Liver (tissue), 9 donors: ENCODE data around the gene HOXB3. TPM values are rescaled to one million over a fixed set of nuclear protein-coding genes. Genes with fewer than 3 reads are reported as not detected.

Source experiments
- DNase-seq: peaks from one replicate; pipeline ENCODE4 v3.0.0-alpha.2; 2017; ENCODE audit warnings: low spot score
- H3K27ac ChIP-seq, 2 donors: one replicate each; pipeline ENCODE4 v1.7.0; 2013; ENCODE audit warnings: inconsistent platforms in 2 of 2, low read length in 2 of 2, control low read depth in 1 of 2, low read depth in 1 of 2, mild to moderate bottlenecking in 1 of 2
- H3K27me3 ChIP-seq, 4 donors: one replicate each; pipeline versions ENCODE4 v1.6.1 to v1.7.0; 2013; ENCODE audit warnings: low read length in 3 of 4, inconsistent platforms in 1 of 4, mild to moderate bottlenecking in 1 of 4, moderate library complexity in 1 of 4; ENCODE audit not compliant: control insufficient read depth in 4 of 4, insufficient read depth in 4 of 4
- H3K36me3 ChIP-seq, 4 donors: one replicate each; pipeline versions ENCODE4 v1.6.1 to v1.7.0; 2013; ENCODE audit warnings: low read length in 3 of 4, mild to moderate bottlenecking in 3 of 4, low read depth in 1 of 4, moderate library complexity in 1 of 4; ENCODE audit not compliant: control insufficient read depth in 4 of 4, insufficient read depth in 3 of 4
- H3K4me1 ChIP-seq, 4 donors: one replicate each; pipeline versions ENCODE4 v1.6.1 to v1.7.0; 2013; ENCODE audit warnings: low read length in 3 of 4, mild to moderate bottlenecking in 3 of 4, moderate library complexity in 1 of 4; ENCODE audit not compliant: control insufficient read depth in 4 of 4, insufficient read depth in 4 of 4
- H3K4me3 ChIP-seq, 3 donors: one replicate each; pipeline versions ENCODE4 v1.6.1 to v1.7.0; 2013; ENCODE audit warnings: low read length in 3 of 3, control low read depth in 1 of 3, low read depth in 1 of 3, mild to moderate bottlenecking in 1 of 3
- H3K9ac ChIP-seq, 2 donors: one replicate each; pipeline ENCODE4 v1.7.0; 2013; ENCODE audit warnings: low read length in 2 of 2, mild to moderate bottlenecking in 2 of 2, moderate library complexity in 2 of 2, control low read depth in 1 of 2, low read depth in 1 of 2
- H3K9me3 ChIP-seq, 4 donors: one replicate each; pipeline versions ENCODE4 v1.6.1 to v1.7.0; 2013; ENCODE audit warnings: low read length in 3 of 4; ENCODE audit not compliant: control insufficient read depth in 4 of 4
- ATF3 ChIP-seq: IDR thresholded peaks from 2 replicates; pipeline ENCODE4 v1.6.1; 2016; ENCODE audit warnings: antibody characterized with exemption
- CTCF ChIP-seq: fragments of 150-350 bp; IDR thresholded peaks from 2 replicates; pipeline ENCODE4 v1.5.1; 2017; ENCODE audit warnings: improper control_type of control experiment, low read depth, low read length; ENCODE audit not compliant: missing input control
- EGR1 ChIP-seq, 2 donors: IDR thresholded peaks; 2 replicates each; pipeline ENCODE4 v1.6.1; 2016 to 2018; ENCODE audit warnings: antibody characterized with exemption in 2 of 2, low read depth in 2 of 2
- FOXA1 ChIP-seq: IDR thresholded peaks from 2 replicates; pipeline ENCODE4 v1.6.1; 2016; ENCODE audit warnings: antibody characterized with exemption
- FOXA2 ChIP-seq: IDR thresholded peaks from 2 replicates; pipeline ENCODE4 v1.6.1; 2016; ENCODE audit warnings: antibody characterized with exemption
- GABPA ChIP-seq, 2 donors: IDR thresholded peaks in 1 of 2; conservative IDR thresholded peaks in 1 of 2; 2 replicates each; pipeline ENCODE4 v1.6.1; 2016; ENCODE audit warnings: antibody characterized with exemption in 2 of 2, mild to moderate bottlenecking in 1 of 2, moderate library complexity in 1 of 2
- HNF4A ChIP-seq, 2 donors: conservative IDR thresholded peaks; 2 replicates each; pipeline ENCODE4 v1.6.1; 2016; ENCODE audit warnings: antibody characterized with exemption in 2 of 2, mild to moderate bottlenecking in 2 of 2
- HNF4G ChIP-seq: IDR thresholded peaks from 2 replicates; pipeline ENCODE4 v1.6.1; 2016; ENCODE audit warnings: antibody characterized with exemption
- JUND ChIP-seq, 2 donors: IDR thresholded peaks; 2 replicates each; pipeline ENCODE4 v1.6.1; 2016; ENCODE audit warnings: antibody characterized with exemption in 2 of 2
- NR2F2 ChIP-seq: IDR thresholded peaks from 2 replicates; pipeline ENCODE4 v1.6.1; 2016; ENCODE audit warnings: antibody characterized with exemption
- RAD21 ChIP-seq, 2 donors: IDR thresholded peaks; 2 replicates each; pipeline ENCODE4 v1.6.1; 2016; ENCODE audit warnings: antibody characterized with exemption in 2 of 2, mild to moderate bottlenecking in 2 of 2
- RXRA ChIP-seq, 2 donors: IDR thresholded peaks; 2 replicates each; pipeline ENCODE4 v1.6.1; 2017 to 2018; ENCODE audit warnings: antibody characterized with exemption in 2 of 2, mild to moderate bottlenecking in 1 of 2
- SP1 ChIP-seq: IDR thresholded peaks from 2 replicates; pipeline ENCODE4 v1.6.1; 2018; ENCODE audit warnings: antibody characterized with exemption, mild to moderate bottlenecking
- TAF1 ChIP-seq: conservative IDR thresholded peaks from 2 replicates; pipeline ENCODE4 v1.6.1; 2016; ENCODE audit warnings: antibody characterized with exemption, mild to moderate bottlenecking
- YY1 ChIP-seq: IDR thresholded peaks from 2 replicates; pipeline ENCODE4 v1.6.1; 2016; ENCODE audit warnings: antibody characterized with exemption, mild to moderate bottlenecking
- ZBTB33 ChIP-seq: IDR thresholded peaks from 2 replicates; pipeline ENCODE4 v1.6.1; 2016; ENCODE audit warnings: antibody characterized with exemption
- WGBS: extraction: QIAGEN DNeasy Blood & Tissue Kit; methylation state at CpG from one replicate; pipeline ENCODE4 v1.1.7; 2013; 5-methylcytosine and 5-hydroxymethylcytosine counted together
- polyA plus RNA-seq, 2 donors: library from polyadenylated mRNA; stranded (reverse) in 1 of 2; unstranded in 1 of 2; fragments of 200-250 nt in 1 of 2; fragments of >200 nt in 1 of 2; fragmentation: Nextera tagmentation in 1 of 2; extraction: Ambion mirVana in 1 of 2; gene quantifications; one replicate each; pipeline versions ENCODE4 v1.2.1 to v1.2.3, GENCODE V29; 2013 to 2015
- total RNA-seq, 2 donors: library from RNA; depleted of rRNA; stranded (reverse); fragments of >200 nt; gene quantifications; one replicate each; pipeline ENCODE4 v1.2.3, GENCODE V29; 2014
- TF ChIP-seq, protein P1 (sequence below): IDR thresholded peaks from 2 replicates; pipeline ENCODE4 v1.6.1; 2016; ENCODE audit warnings: antibody characterized with exemption
- TF ChIP-seq, protein P2 (sequence below): IDR thresholded peaks from 2 replicates; pipeline ENCODE4 v1.6.1; 2016; ENCODE audit warnings: antibody characterized with exemption, mild to moderate bottlenecking
- donor health status: healthy.
- donor health status: healthy.
- donor health status: healthy.
- donor health status: healthy.
- donor health status: healthy.

HOXB3 gene
- total and polyA plus RNA-seq, 4 donors = 0.75 to 2.2 (median 1.2) TPM

GRCh38 chr17:48624118-48624517, 34.1 kb upstream of the HOXB3 start:
- H3K27me3 ChIP-seq = peaks cover 4 to 50% (median 35%) of the 10 kb centered on the region in 4 donors
- H3K9ac ChIP-seq = no peak overlapping the region
- no peak overlapping the region for H3K27ac ChIP-seq
- 18% methylated on average over 5 of the region's 5 CpGs for WGBS
- TF ChIP-seq RAD21 (IDR thresholded peaks at IDR 0.05) = no peak
- TF ChIP-seq HNF4G = no peak
- TF ChIP-seq, protein P1, sequence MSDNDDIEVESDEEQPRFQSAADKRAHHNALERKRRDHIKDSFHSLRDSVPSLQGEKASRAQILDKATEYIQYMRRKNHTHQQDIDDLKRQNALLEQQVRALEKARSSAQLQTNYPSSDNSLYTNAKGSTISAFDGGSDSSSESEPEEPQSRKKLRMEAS = no peak
- TF ChIP-seq RXRA (IDR thresholded peaks at IDR 0.05) = no peak
- TF ChIP-seq SP1 = no peak
- TF ChIP-seq NR2F2 = no peak
- TF ChIP-seq FOXA2 = no peak
- TF ChIP-seq, protein P2, sequence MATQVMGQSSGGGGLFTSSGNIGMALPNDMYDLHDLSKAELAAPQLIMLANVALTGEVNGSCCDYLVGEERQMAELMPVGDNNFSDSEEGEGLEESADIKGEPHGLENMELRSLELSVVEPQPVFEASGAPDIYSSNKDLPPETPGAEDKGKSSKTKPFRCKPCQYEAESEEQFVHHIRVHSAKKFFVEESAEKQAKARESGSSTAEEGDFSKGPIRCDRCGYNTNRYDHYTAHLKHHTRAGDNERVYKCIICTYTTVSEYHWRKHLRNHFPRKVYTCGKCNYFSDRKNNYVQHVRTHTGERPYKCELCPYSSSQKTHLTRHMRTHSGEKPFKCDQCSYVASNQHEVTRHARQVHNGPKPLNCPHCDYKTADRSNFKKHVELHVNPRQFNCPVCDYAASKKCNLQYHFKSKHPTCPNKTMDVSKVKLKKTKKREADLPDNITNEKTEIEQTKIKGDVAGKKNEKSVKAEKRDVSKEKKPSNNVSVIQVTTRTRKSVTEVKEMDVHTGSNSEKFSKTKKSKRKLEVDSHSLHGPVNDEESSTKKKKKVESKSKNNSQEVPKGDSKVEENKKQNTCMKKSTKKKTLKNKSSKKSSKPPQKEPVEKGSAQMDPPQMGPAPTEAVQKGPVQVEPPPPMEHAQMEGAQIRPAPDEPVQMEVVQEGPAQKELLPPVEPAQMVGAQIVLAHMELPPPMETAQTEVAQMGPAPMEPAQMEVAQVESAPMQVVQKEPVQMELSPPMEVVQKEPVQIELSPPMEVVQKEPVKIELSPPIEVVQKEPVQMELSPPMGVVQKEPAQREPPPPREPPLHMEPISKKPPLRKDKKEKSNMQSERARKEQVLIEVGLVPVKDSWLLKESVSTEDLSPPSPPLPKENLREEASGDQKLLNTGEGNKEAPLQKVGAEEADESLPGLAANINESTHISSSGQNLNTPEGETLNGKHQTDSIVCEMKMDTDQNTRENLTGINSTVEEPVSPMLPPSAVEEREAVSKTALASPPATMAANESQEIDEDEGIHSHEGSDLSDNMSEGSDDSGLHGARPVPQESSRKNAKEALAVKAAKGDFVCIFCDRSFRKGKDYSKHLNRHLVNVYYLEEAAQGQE = no peak
- no peak for TF ChIP-seq EGR1 (IDR thresholded peaks at IDR 0.05; ENCODE audit: low read depth in 2 of 2)
- TF ChIP-seq YY1 = no peak
- no peak for TF ChIP-seq HNF4A (conservative IDR thresholded peaks at IDR 0.05)
- TF ChIP-seq JUND (IDR thresholded peaks at IDR 0.05) = no peak
- no peak for TF ChIP-seq TAF1
- no peak for TF ChIP-seq CTCF
- no peak for TF ChIP-seq ATF3
- no peak for TF ChIP-seq GABPA (IDR thresholded peaks at IDR 0.05 in 1 of 2, conservative IDR thresholded peaks at IDR 0.05 in 1 of 2)
- no peak for TF ChIP-seq FOXA1
- TF ChIP-seq ZBTB33 = no peak
- DNase-seq = no peak
- no peaks in the 10 kb centered on the region for H3K36me3 ChIP-seq
- peaks cover 7 to 14% (median 13%) of the 10 kb centered on the region in 4 donors for H3K4me1 ChIP-seq
- H3K4me3 ChIP-seq = no peak overlapping the region
- no peaks in the 10 kb centered on the region for H3K9me3 ChIP-seq
